HG03280 (cell line): Measurements from ENCODE around the gene RNF126.
"Not testable (repeated sequence)": the region's sequence is repeated elsewhere in the genome, so short reads cannot be mapped to it uniquely, and the experiment has no call there.

Experiments used
- ATAC-seq: cut with Tn5 transposase; IDR thresholded peaks from one replicate; pipeline ENCODE4 v1.9.1; 2021; ENCODE audit warnings: mild to moderate bottlenecking, moderate library complexity; ENCODE audit not compliant: unreplicated experiment

RNF126 gene

GRCh38 chr19:662962-663681 lies at the start of gene RNF126:
TSS of gene RNF126 (minus strand) at chr19:663214. CDS start at chr19:663121, 93 bp downstream.
- ATAC-seq = peak; percentile 69

GRCh38 chr19:711254-711653 lies 48.2 kb upstream of the RNF126 start:
- ATAC-seq = no peak

- ATAC-seq = no peak
Observed at GRCh38 chr19:710767-711166, 47.8 kb upstream of the RNF126 start.

- no peak for ATAC-seq
Observed at GRCh38 chr19:709965-710571, 47.1 kb upstream of the RNF126 start.

- no peak for ATAC-seq
Observed at GRCh38 chr19:709196-709964, 46.4 kb upstream of the RNF126 start.

- ATAC-seq = no peak
Observed at GRCh38 chr19:708154-709143, 45.4 kb upstream of the RNF126 start, which contains the start of gene PALM. TSS of gene PALM (plus strand) at chr19:708935. CDS start at chr19:709147, 212 bp downstream.

- ATAC-seq = no peak
Observed at GRCh38 chr19:704447-704741, 41.4 kb upstream of the RNF126 start.

GRCh38 chr19:703651-704446 lies 40.8 kb upstream of the RNF126 start:
- no peak for ATAC-seq

GRCh38 chr19:703329-703650 lies 40.3 kb upstream of the RNF126 start:
- no peak for ATAC-seq

- not testable (repeated sequence) for ATAC-seq
Observed at GRCh38 chr19:702847-703246, 39.8 kb upstream of the RNF126 start.

GRCh38 chr19:699885-700284 lies 36.9 kb upstream of the RNF126 start:
- not testable (repeated sequence) for ATAC-seq

- ATAC-seq = not testable (repeated sequence)
Observed at GRCh38 chr19:698529-698928, 35.5 kb upstream of the RNF126 start.

- no peak for ATAC-seq
Observed at GRCh38 chr19:695352-695949, 32.4 kb upstream of the RNF126 start, which contains the start of gene PRSS57. TSS of gene PRSS57 (minus strand) at chr19:695452. CDS start at chr19:695430, 22 bp downstream.

- ATAC-seq = no peak
Observed at GRCh38 chr19:694481-695351, 31.7 kb upstream of the RNF126 start.

- no peak for ATAC-seq
Observed at GRCh38 chr19:690203-690602, 27.2 kb upstream of the RNF126 start.

GRCh38 chr19:688992-689391 lies 26.0 kb upstream of the RNF126 start:
- no peak for ATAC-seq

- no peak for ATAC-seq
Observed at GRCh38 chr19:688214-688613, 25.2 kb upstream of the RNF126 start.

- no peak for ATAC-seq
Observed at GRCh38 chr19:687569-688166, 24.7 kb upstream of the RNF126 start.
